ENCODE results near the gene SRPRA.

The SRPRA gene

GRCh38 chr11:126303623-126304456, 35.1 kb upstream of the SRPRA start, which contains the start of gene DCPS:
TSS of gene DCPS (plus strand) at chr11:126304060. CDS start at chr11:126304081, 21 bp downstream.
- TF ChIP-seq, protein P1, sequence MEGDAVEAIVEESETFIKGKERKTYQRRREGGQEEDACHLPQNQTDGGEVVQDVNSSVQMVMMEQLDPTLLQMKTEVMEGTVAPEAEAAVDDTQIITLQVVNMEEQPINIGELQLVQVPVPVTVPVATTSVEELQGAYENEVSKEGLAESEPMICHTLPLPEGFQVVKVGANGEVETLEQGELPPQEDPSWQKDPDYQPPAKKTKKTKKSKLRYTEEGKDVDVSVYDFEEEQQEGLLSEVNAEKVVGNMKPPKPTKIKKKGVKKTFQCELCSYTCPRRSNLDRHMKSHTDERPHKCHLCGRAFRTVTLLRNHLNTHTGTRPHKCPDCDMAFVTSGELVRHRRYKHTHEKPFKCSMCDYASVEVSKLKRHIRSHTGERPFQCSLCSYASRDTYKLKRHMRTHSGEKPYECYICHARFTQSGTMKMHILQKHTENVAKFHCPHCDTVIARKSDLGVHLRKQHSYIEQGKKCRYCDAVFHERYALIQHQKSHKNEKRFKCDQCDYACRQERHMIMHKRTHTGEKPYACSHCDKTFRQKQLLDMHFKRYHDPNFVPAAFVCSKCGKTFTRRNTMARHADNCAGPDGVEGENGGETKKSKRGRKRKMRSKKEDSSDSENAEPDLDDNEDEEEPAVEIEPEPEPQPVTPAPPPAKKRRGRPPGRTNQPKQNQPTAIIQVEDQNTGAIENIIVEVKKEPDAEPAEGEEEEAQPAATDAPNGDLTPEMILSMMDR (conservative IDR thresholded peaks at IDR 0.05) = no peak
- H3K27ac ChIP-seq = peak within 1 kb of the TSS; percentile 98

DNA sequence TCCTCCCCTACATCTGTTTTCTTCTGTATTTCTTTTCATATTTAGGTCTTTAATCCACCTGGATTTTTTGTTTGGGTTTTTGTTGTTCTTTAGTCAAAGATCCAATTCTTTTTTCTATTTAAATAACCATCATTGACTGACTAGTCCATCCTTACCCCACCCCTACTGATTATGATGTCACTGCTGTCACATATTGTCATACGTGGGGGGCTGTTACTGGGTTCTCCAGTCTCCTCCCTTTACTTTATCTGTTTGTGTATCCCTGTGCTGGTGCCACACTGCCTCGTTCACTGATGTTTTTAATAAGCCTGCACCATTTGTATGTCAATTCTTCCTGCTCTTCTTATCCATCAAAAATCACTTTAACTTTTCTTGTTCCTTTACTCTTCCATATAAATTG, 28.3 kb upstream of the SRPRA start:
- TF ChIP-seq, protein P1 (conservative IDR thresholded peaks at IDR 0.05) = no peak
- no peak overlapping the region for H3K27ac ChIP-seq

DNA sequence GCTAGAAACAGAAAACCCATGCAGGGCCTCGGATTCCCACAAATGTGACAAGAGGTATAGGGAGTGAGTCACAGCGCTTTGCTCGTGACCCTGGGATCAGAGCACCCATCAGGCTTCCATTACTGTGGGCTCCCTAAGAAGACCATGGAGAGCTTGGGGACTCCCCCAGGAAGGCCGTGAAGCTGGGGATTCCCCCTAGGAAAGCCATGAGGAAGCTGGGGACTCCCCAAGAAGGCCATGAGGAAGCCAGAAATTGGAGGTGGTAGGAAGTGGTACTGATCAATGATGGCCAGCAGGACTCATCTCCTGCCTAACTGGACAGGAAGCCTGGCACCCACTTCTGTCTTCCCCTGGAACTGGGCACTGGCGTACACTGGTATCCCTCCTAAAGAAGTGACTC, 25.0 kb upstream of the SRPRA start:
- H3K27ac ChIP-seq = no peak overlapping the region
- TF ChIP-seq, protein P1 (conservative IDR thresholded peaks at IDR 0.05) = no peak

- TF ChIP-seq, protein P1 (conservative IDR thresholded peaks at IDR 0.05) = no peak
- peak overlapping the region; percentile 36; the same call in 1 of the 2 replicates for H3K27ac ChIP-seq
Measured at GRCh38 chr11:126290887-126291286, 22.2 kb upstream of the SRPRA start.

- TF ChIP-seq, protein P1 (conservative IDR thresholded peaks at IDR 0.05) = no peak
Measured at GRCh38 chr11:126288237-126288636, 19.5 kb upstream of the SRPRA start.

GRCh38 chr11:126284829-126285228, 16.1 kb upstream of the SRPRA start:
- H3K27ac ChIP-seq = no peak overlapping the region
- TF ChIP-seq, protein P1 (conservative IDR thresholded peaks at IDR 0.05) = no peak

More at GRCh38 chr11:126288237-126288636, 19.5 kb upstream of the SRPRA start:
- H3K27ac ChIP-seq = no peak overlapping the region

DNA sequence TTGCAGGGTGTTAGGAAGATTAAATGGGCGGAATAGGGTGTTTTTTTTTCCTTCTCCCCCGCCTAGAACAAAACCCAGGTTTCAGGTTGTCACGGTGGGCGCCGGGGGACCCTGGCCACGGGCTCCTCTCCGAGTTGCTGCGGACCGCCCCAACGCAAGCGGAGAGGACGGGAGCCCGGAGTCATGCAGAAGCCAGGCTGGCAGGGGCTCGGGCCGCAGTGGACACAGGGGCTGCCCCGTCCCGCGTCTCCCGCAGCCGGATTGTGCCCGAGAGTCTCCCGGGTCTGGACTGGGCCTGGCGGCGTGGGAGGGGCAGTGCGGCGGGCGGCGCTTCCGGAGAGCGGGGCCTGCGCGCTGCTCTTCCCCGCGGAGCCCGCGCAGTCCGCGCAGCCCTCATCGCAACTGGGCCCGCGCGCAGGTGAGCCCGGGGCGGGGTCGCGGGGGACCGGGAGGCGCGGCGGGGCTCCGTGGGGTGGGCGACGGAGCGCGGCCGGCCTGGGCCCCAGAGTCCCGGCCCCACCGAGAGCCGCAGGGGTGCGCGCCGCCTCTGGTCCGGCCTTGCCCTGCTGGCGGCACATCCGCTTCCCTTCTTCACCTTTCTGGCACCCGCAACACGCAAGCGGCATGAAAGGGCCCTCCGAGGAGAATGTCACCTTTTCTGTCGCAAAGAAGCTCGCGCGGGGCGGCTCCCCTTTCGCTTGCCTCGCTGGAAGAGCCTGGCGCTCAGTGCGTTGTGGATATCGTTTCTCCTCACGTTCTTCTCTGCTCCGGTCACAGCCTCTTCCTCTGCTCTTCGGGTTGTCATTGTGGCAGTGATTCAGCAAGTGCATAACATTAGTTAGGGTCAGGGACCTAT, 14.3 kb upstream of the SRPRA start, which contains the start of gene TIRAP:
TSS of gene TIRAP (plus strand) at position 358 of the 856 bp plus-strand sequence. CDS start 7,802 bp downstream, outside the sequence.
- TF ChIP-seq, protein P1 (conservative IDR thresholded peaks at IDR 0.05) = no peak
- H3K27ac ChIP-seq = peak within 1 kb of the TSS; percentile 98
